Stimulated activated CD8-positive, alpha-beta memory T cell treated with anti-CD3 and anti-CD28 coated beads, Interleukin-15, amount 100 ng/mL, for 48 hours (primary cell): ENCODE data around the gene TSR3.

Experiments used
- DNase-seq, 2 donors: peaks; one replicate each; pipeline ENCODE4 v3.0.0-alpha.2; 2020; ENCODE audit warnings: low read depth in 2 of 2

The TSR3 gene

GRCh38 chr16:1351215-1351581 is 480 bp downstream of the TSR3 start:
- no peak for DNase-seq

GRCh38 chr16:1350691-1351090 is 987 bp downstream of the TSR3 start:
- DNase-seq: no peak

- DNase-seq: no peak
These were observed 1.7 kb downstream of the TSR3 start for GRCh38 chr16:1349951-1350350.

GRCh38 chr16:1349351-1349750 is 2.3 kb downstream of the TSR3 start:
- DNase-seq: no peak

GRCh38 chr16:1348926-1349325 is 2.8 kb downstream of the TSR3 start:
- DNase-seq: no peak

- DNase-seq: no peak
These were observed 3.2 kb downstream of the TSR3 start for GRCh38 chr16:1348441-1348840.

- DNase-seq: no peak
These were observed 3.7 kb downstream of the TSR3 start for GRCh38 chr16:1347962-1348361.

GRCh38 chr16:1347286-1347855 is 4.3 kb downstream of the TSR3 start:
- no peak for DNase-seq

GRCh38 chr16:1346422-1347285 is 5.0 kb downstream of the TSR3 start:
- DNase-seq: no peak

GRCh38 chr16:1345651-1346421 is 5.8 kb downstream of the TSR3 start:
- DNase-seq: no peak

- DNase-seq: no peak
These were observed 6.6 kb downstream of the TSR3 start for GRCh38 chr16:1345087-1345486.

GRCh38 chr16:1344499-1344898 is 7.2 kb downstream of the TSR3 start:
- no peak for DNase-seq

- DNase-seq: no peak
These were observed 8.0 kb downstream of the TSR3 start for GRCh38 chr16:1343428-1344242.

- peak; percentile 84 to 89 for DNase-seq
These were observed 8.9 kb downstream of the TSR3 start for GRCh38 chr16:1342526-1343427.

- no peak for DNase-seq
These were observed 9.9 kb downstream of the TSR3 start for GRCh38 chr16:1341495-1342420.

GRCh38 chr16:1340730-1341494 is 10.8 kb downstream of the TSR3 start:
- no peak for DNase-seq

GRCh38 chr16:1338855-1339675 is 12.6 kb downstream of the TSR3 start:
- no peak for DNase-seq

GRCh38 chr16:1338119-1338730 is 13.5 kb downstream of the TSR3 start:
- DNase-seq: no peak
